Endodermal cell (in vitro differentiated cells): Measurements from ENCODE around the gene DNHD1. TPM values are rescaled to one million over a fixed set of nuclear protein-coding genes. Genes with fewer than 3 reads are reported as not detected.
"Not testable (repeated sequence)": the region's sequence is repeated elsewhere in the genome, so short reads cannot be mapped to it uniquely, and the experiment has no call there.

Source experiments
- DNase-seq: peaks from one replicate; pipeline ENCODE4 v3.0.0-alpha.2; 2017
- H3K27ac ChIP-seq: 2 replicates; pipeline ENCODE4 v1.5.1; 2013; ENCODE audit warnings: mild to moderate bottlenecking, low read depth, low read length, moderate library complexity
- H3K27me3 ChIP-seq: 2 replicates; pipeline ENCODE4 v1.6.1; 2013; ENCODE audit warnings: mild to moderate bottlenecking, low read length, moderate library complexity; ENCODE audit not compliant: insufficient read depth, control insufficient read depth, poor library complexity, severe bottlenecking
- H3K36me3 ChIP-seq: 2 replicates; pipeline ENCODE4 v1.7.0; 2013; ENCODE audit warnings: mild to moderate bottlenecking, low read length, moderate library complexity; ENCODE audit not compliant: control insufficient read depth, insufficient read depth
- H3K4me1 ChIP-seq: one replicate; pipeline ENCODE4 v1.7.0; 2013; ENCODE audit warnings: low read length; ENCODE audit not compliant: control insufficient read depth, insufficient read depth
- H3K4me3 ChIP-seq: 2 replicates; pipeline ENCODE4 v1.5.1; 2013; ENCODE audit warnings: mild to moderate bottlenecking, low read length, moderate library complexity
- H3K9ac ChIP-seq: 2 replicates; pipeline ENCODE4 v1.6.1; 2013; ENCODE audit warnings: mild to moderate bottlenecking, low read length, moderate library complexity; ENCODE audit not compliant: poor library complexity, severe bottlenecking; ENCODE audit errors: extremely low read depth
- H3K9me3 ChIP-seq: 2 replicates; pipeline ENCODE4 v1.6.1; 2013; ENCODE audit warnings: mild to moderate bottlenecking, low read length, moderate library complexity; ENCODE audit not compliant: control insufficient read depth
- H3K27ac Mint-ChIP-seq: 2 replicates; pipeline ENCODE4 v1.8.0; 2020; ENCODE audit warnings: mixed read lengths
- H3K27me3 Mint-ChIP-seq: 2 replicates; pipeline ENCODE4 v1.8.0; 2021; ENCODE audit warnings: mild to moderate bottlenecking, mixed read lengths; ENCODE audit not compliant: insufficient read depth
- H3K36me3 Mint-ChIP-seq: 2 replicates; pipeline ENCODE4 v1.8.0; 2020; ENCODE audit warnings: low read depth, mixed read lengths
- H3K4me1 Mint-ChIP-seq: 2 replicates; pipeline ENCODE4 v1.8.0; 2020; ENCODE audit warnings: mixed read lengths
- H3K4me3 Mint-ChIP-seq: 2 replicates; pipeline ENCODE4 v1.8.0; 2020; ENCODE audit warnings: mild to moderate bottlenecking, moderate library complexity, mixed read lengths
- H3K9me3 Mint-ChIP-seq: 2 replicates; pipeline ENCODE4 v1.8.0; 2020; ENCODE audit warnings: mild to moderate bottlenecking, mixed read lengths
- CTCF ChIP-seq: fragments of 200-600 bp; sonication (generic); conservative IDR thresholded peaks from 2 replicates; pipeline ENCODE4 v1.5.0; 2021; ENCODE audit warnings: antibody characterized with exemption, mild to moderate bottlenecking
- WGBS, 2 experiments: methylation state at CpG; one replicate each; pipeline versions ENCODE4 v1.1.5 to v1.1.7; 2013; ENCODE audit warnings: missing lambda C conversion rate in 2 of 2, mixed read lengths in 1 of 2; ENCODE audit not compliant: insufficient coverage in 1 of 2, insufficient read length in 1 of 2; 5-methylcytosine and 5-hydroxymethylcytosine counted together
- total RNA-seq, 2 donors: library from RNA; stranded (reverse); fragmentation: NEBNext Ultra II Directional in 1 of 2; extraction: Animal tissue kit (Norgen Biotek cat#: 25700) in 1 of 2; gene quantifications; 2 replicates in 1 of 2; 3 replicates in 1 of 2; pipeline ENCODE4 v1.2.1, GENCODE V29; 2021

DNHD1 gene
- total RNA-seq, 2 donors from 2014 or later: 11.0 to 12.2 TPM

- Histone ChIP-seq H3K4me1 (no peaks in the 10 kb centered on the region), H3K9ac (no peak overlapping the region), H3K36me3 (no peaks in the 10 kb centered on the region), H3K9me3 (peaks cover 14% of the 10 kb centered on the region), H3K27me3 (no peaks in the 10 kb centered on the region), H3K4me3 (no peak overlapping the region), H3K27ac (no peak overlapping the region)
- peaks cover 9% of the 10 kb centered on the region for H3K9me3 Mint-ChIP-seq
- no peak for DNase-seq
- peaks cover 23% of the 10 kb centered on the region for H3K36me3 Mint-ChIP-seq
- H3K4me1 Mint-ChIP-seq: no peaks in the 10 kb centered on the region
- no peak overlapping the region for H3K27ac Mint-ChIP-seq
- H3K4me3 Mint-ChIP-seq: no peak overlapping the region
- H3K27me3 Mint-ChIP-seq: no peaks in the 10 kb centered on the region
- TF ChIP-seq CTCF: no peak
Observed at GRCh38 chr11:6516865-6517264, 19.8 kb downstream of the DNHD1 start.

- DNase-seq: no peak
- no peaks in the 10 kb centered on the region for H3K36me3 ChIP-seq
- Mint-ChIP-seq H3K4me3 (no peak overlapping the region), H3K9me3 (no peaks in the 10 kb centered on the region), H3K27me3 (no peaks in the 10 kb centered on the region), H3K4me1 (no peaks in the 10 kb centered on the region), H3K36me3 (peaks cover 9% of the 10 kb centered on the region), H3K27ac (no peak overlapping the region)
- no peaks in the 10 kb centered on the region for H3K4me1 ChIP-seq
- no peak overlapping the region for H3K9ac ChIP-seq
- H3K9me3 ChIP-seq: no peaks in the 10 kb centered on the region
- no peaks in the 10 kb centered on the region for H3K27me3 ChIP-seq
- no peak overlapping the region for H3K27ac ChIP-seq
- WGBS, 2 experiments: 85 to 100% methylated on average over 2 to 3 of the region's 3 CpGs
- no peak for TF ChIP-seq CTCF
- no peak overlapping the region for H3K4me3 ChIP-seq
Observed at GRCh38 chr11:6520265-6520664, 23.2 kb downstream of the DNHD1 start.

- not testable (repeated sequence) for H3K4me3 ChIP-seq, H3K27me3 Mint-ChIP-seq, H3K36me3 ChIP-seq, H3K27ac Mint-ChIP-seq, H3K9ac ChIP-seq, H3K9me3 ChIP-seq, H3K4me3 Mint-ChIP-seq, H3K4me1 Mint-ChIP-seq, H3K27me3 ChIP-seq, H3K9me3 Mint-ChIP-seq, H3K4me1 ChIP-seq, H3K27ac ChIP-seq, H3K36me3 Mint-ChIP-seq, DNase-seq
- 89 to 90% methylated on average over 2 to 3 of the region's 3 CpGs for WGBS, 2 experiments
Observed at GRCh38 chr11:6521946-6522345, 24.9 kb downstream of the DNHD1 start.

- no peaks in the 10 kb centered on the region for H3K36me3 ChIP-seq
- Mint-ChIP-seq H3K4me3 (no peak overlapping the region), H3K27ac (no peak overlapping the region), H3K4me1 (no peaks in the 10 kb centered on the region), H3K9me3 (no peaks in the 10 kb centered on the region), H3K36me3 (peaks cover 3% of the 10 kb centered on the region), H3K27me3 (no peaks in the 10 kb centered on the region)
- no peaks in the 10 kb centered on the region for H3K9me3 ChIP-seq
- no peak for TF ChIP-seq CTCF
- DNase-seq: no peak
- H3K9ac ChIP-seq: no peak overlapping the region
- WGBS, 2 experiments: 0 to 13% methylated on average over 1 of the region's 1 CpG
- H3K4me1 ChIP-seq: no peaks in the 10 kb centered on the region
- H3K27ac ChIP-seq: no peak overlapping the region
- no peaks in the 10 kb centered on the region for H3K27me3 ChIP-seq
- no peak overlapping the region for H3K4me3 ChIP-seq
Observed at GRCh38 chr11:6523253-6523652, 26.2 kb downstream of the DNHD1 start.
